ENCODE results near the gene ABCC1. TPM values are rescaled to one million over a fixed set of nuclear protein-coding genes. Genes with fewer than 3 reads are reported as not detected.

Gene ABCC1
- polyA plus RNA-seq, 1 of the 3 experiments (the other 2 are of a cell fraction), result 23.7 TPM

GRCh38 chr16:16184594-16184993 lies 235.2 kb downstream of the ABCC1 start:
- Histone ChIP-seq H3K9ac (no peak overlapping the region), H2AFZ (ENCODE audit: low read depth) (no peak overlapping the region), H3K27ac (ENCODE audit: low read depth in 2 of 2, low read length in 1 of 2) (no peak overlapping the region), H3K9me2 (no peaks in the 10 kb centered on the region), H3F3A (replicated peaks; ENCODE audit: insufficient read depth) (no peaks in the 10 kb centered on the region), H3K79me2 (ENCODE audit: insufficient read depth) (no peaks in the 10 kb centered on the region), H3K27me3 (ENCODE audit: insufficient read depth) (no peaks in the 10 kb centered on the region; the same call in 1 of the 2 replicates), H3K4me2 (no peak overlapping the region), H4K20me1 (ENCODE audit: insufficient read depth) (no peaks in the 10 kb centered on the region), H3K9me3 (no peaks in the 10 kb centered on the region), H3K36me3 (replicated peaks in 1 of 2; ENCODE audit: control insufficient read depth in 1 of 2, insufficient read depth in 2 of 2, low read length in 1 of 2) (no peaks in the 10 kb centered on the region), H3K4me1 (ENCODE audit: control insufficient read depth in 1 of 2, insufficient read depth in 2 of 2, low read depth in 1 of 2, low read length in 1 of 2) (no peaks in the 10 kb centered on the region), H3K4me3 (ENCODE audit: low read depth in 2 of 2, low read length in 1 of 2) (no peak overlapping the region)
- no peak for DNase-seq
- CTCF ChIA-PET, result no interaction called here
- POLR2A ChIA-PET, result no interaction called here
- TF ChIP-seq NFIC (IDR thresholded peaks at IDR 0.05; ENCODE audit: borderline replicate concordance), result no peak
- no peak for TF ChIP-seq REST (IDR thresholded peaks at IDR 0.05; ENCODE audit: low read depth, low read length)
- no peak for TF ChIP-seq USF1 (IDR thresholded peaks at IDR 0.05; ENCODE audit: borderline replicate concordance, low read depth)
- no peak for TF ChIP-seq TCF12 (IDR thresholded peaks at IDR 0.05)
- TF ChIP-seq FOXM1 (IDR thresholded peaks at IDR 0.05; ENCODE audit: low read depth), result no peak
- no peak for TF ChIP-seq RAD21 (IDR thresholded peaks at IDR 0.05; ENCODE audit: low read length)
- TF ChIP-seq PBX3 (IDR thresholded peaks at IDR 0.05), result no peak
- TF ChIP-seq SIN3A (IDR thresholded peaks at IDR 0.05; ENCODE audit: borderline replicate concordance, low read depth, low read length), result no peak
- TF ChIP-seq MEF2A (IDR thresholded peaks at IDR 0.05; ENCODE audit: borderline replicate concordance, low read depth), result no peak
- TF ChIP-seq GABPA (IDR thresholded peaks at IDR 0.05; ENCODE audit: low read depth), result no peak
- TF ChIP-seq USF2 (IDR thresholded peaks at IDR 0.05; ENCODE audit: borderline replicate concordance, low read depth, low read length), result no peak
- TF ChIP-seq IRF3 (IDR thresholded peaks at IDR 0.05; ENCODE audit: low read depth, low read length), result no peak
- WGBS (ENCODE audit: low lambda C conversion rate), result no CpG with 5 or more reads among the region's 5 CpGs

All from SK-N-SH (cell line).